Neural cell (in vitro differentiated cells): ENCODE measurements around the gene MRPL50. TPM values are rescaled to one million over a fixed set of nuclear protein-coding genes. Genes with fewer than 3 reads are reported as not detected.

Source experiments
- H2AFZ ChIP-seq: fragments of 200-600, 300-800 bp; sonication (generic), shearing (Covaris generic); 2 replicates; pipeline ENCODE4 v1.6.0; 2014; ENCODE audit warnings: low read depth, mild to moderate bottlenecking, antibody characterized with exemption, low read length, moderate library complexity
- H3F3A ChIP-seq: fragments of 200-600 bp; shearing (Covaris generic); 2 replicates; pipeline ENCODE4 v1.6.1; 2016; ENCODE audit warnings: mild to moderate bottlenecking, moderate library complexity, mixed read lengths, antibody characterized with exemption, low read length; ENCODE audit not compliant: insufficient read depth, poor library complexity, severe bottlenecking
- H3K27ac ChIP-seq: fragments of 200-600, 300-800 bp; sonication (generic), shearing (Covaris generic); 2 replicates; pipeline ENCODE4 v1.5.1; 2014; ENCODE audit warnings: mild to moderate bottlenecking, low read length, moderate library complexity
- H3K27me3 ChIP-seq: fragments of 300-800, 200-600 bp; sonication (generic), shearing (Covaris generic); 2 replicates; pipeline ENCODE4 v1.6.0; 2014; ENCODE audit warnings: mild to moderate bottlenecking, low read depth, low read length, moderate library complexity; ENCODE audit not compliant: insufficient read depth
- H3K36me3 ChIP-seq: fragments of 300-800, 200-600 bp; sonication (generic), shearing (Covaris generic); 2 replicates; pipeline ENCODE4 v1.5.1; 2014; ENCODE audit warnings: mild to moderate bottlenecking, antibody characterized with exemption, low read length, moderate library complexity; ENCODE audit not compliant: insufficient read depth
- H3K4me2 ChIP-seq: fragments of 300-800, 200-600 bp; sonication (generic), shearing (Covaris generic); 2 replicates; pipeline ENCODE4 v1.6.0; 2014; ENCODE audit warnings: mild to moderate bottlenecking, low read length
- H3K4me3 ChIP-seq: fragments of 300-800, 200-600 bp; sonication (generic), shearing (Covaris generic); 2 replicates; pipeline ENCODE4 v1.5.1; 2014; ENCODE audit warnings: mild to moderate bottlenecking, low read length, moderate library complexity
- H3K79me2 ChIP-seq: fragments of 200-600 bp; shearing (Covaris generic); replicated peaks from 2 replicates; pipeline ENCODE4 v1.6.0; 2014; ENCODE audit warnings: mild to moderate bottlenecking, low read length, moderate library complexity; ENCODE audit not compliant: insufficient read depth
- H3K9ac ChIP-seq: fragments of 300-800, 200-600 bp; sonication (generic), shearing (Covaris generic); 2 replicates; pipeline ENCODE4 v1.6.1; 2016; ENCODE audit warnings: mild to moderate bottlenecking, low read length, mixed read lengths
- H3K9me2 ChIP-seq: fragments of 200-600 bp; shearing (Covaris generic); 2 replicates; pipeline ENCODE4 v1.6.1; 2016; ENCODE audit warnings: mild to moderate bottlenecking, low read length, mixed read lengths; ENCODE audit not compliant: insufficient read depth
- H3K9me3 ChIP-seq: fragments of 200-600, 300-800 bp; sonication (generic), shearing (Covaris generic); 2 replicates; pipeline ENCODE4 v1.6.1; 2016; ENCODE audit warnings: mild to moderate bottlenecking, mixed run types, low read length, moderate library complexity, mixed read lengths
- H4K20me1 ChIP-seq: fragments of 200-600 bp; shearing (Covaris generic); 2 replicates; pipeline ENCODE4 v1.6.1; 2016; ENCODE audit warnings: mild to moderate bottlenecking, mixed run types; ENCODE audit not compliant: insufficient read depth
- CTCF ChIP-seq: fragments of 450-650 bp; IDR thresholded peaks from 2 replicates; pipeline ENCODE4 v1.5.1; 2014; ENCODE audit warnings: antibody characterized with exemption, mild to moderate bottlenecking, moderate library complexity; ENCODE audit not compliant: poor library complexity, severe bottlenecking
- EP300 ChIP-seq: fragments of 450-650 bp; conservative IDR thresholded peaks from 2 replicates; pipeline ENCODE4 v1.6.1; 2014; ENCODE audit warnings: antibody characterized with exemption, mild to moderate bottlenecking, moderate library complexity; ENCODE audit not compliant: poor library complexity, severe bottlenecking
- EZH2 ChIP-seq: fragments of 200-600, 300-800 bp; shearing (Covaris generic), sonication (generic); IDR thresholded peaks from 2 replicates; pipeline ENCODE4 v1.6.1; 2014; ENCODE audit warnings: antibody characterized with exemption, low read length, borderline replicate concordance, mild to moderate bottlenecking; ENCODE audit not compliant: insufficient read depth, poor library complexity, severe bottlenecking
- POLR2AphosphoS5 ChIP-seq: IDR thresholded peaks from 2 replicates; pipeline ENCODE4 v1.6.1; 2012
- REST ChIP-seq: IDR thresholded peaks from 2 replicates; pipeline ENCODE4 v1.6.1; 2012; ENCODE audit warnings: borderline replicate concordance
- TAF1 ChIP-seq: IDR thresholded peaks from 2 replicates; pipeline ENCODE4 v1.6.1; 2012; ENCODE audit warnings: low read depth
- polyA plus RNA-seq: library from polyadenylated mRNA; depleted of rRNA; stranded (reverse); fragments of >200 nt; gene quantifications from 2 replicates; pipeline ENCODE4 v1.2.3, GENCODE V29; 2014

MRPL50 gene
- polyA plus RNA-seq, 1 donor from 2014 or later: 35.2 TPM

GRCh38 chr9:101352892-101353463 is 45.4 kb downstream of the MRPL50 start:
- no peak overlapping the region for H2AFZ ChIP-seq
- no peaks in the 10 kb centered on the region for H3K9me2 ChIP-seq
- H3K9me3 ChIP-seq: no peaks in the 10 kb centered on the region
- no peaks in the 10 kb centered on the region for H3K27me3 ChIP-seq
- no peaks in the 10 kb centered on the region for H3F3A ChIP-seq
- no peaks in the 10 kb centered on the region for H3K36me3 ChIP-seq
- no peaks in the 10 kb centered on the region for H3K79me2 ChIP-seq
- no peak overlapping the region for H3K4me2 ChIP-seq
- no peaks in the 10 kb centered on the region for H4K20me1 ChIP-seq
- H3K9ac ChIP-seq: no peak overlapping the region
- TF ChIP-seq REST (no peak), TAF1 (no peak), EZH2 (no peak)
- no peak overlapping the region for H3K4me3 ChIP-seq
- no peak overlapping the region for H3K27ac ChIP-seq

GRCh38 chr9:101350285-101350684 is 48.1 kb downstream of the MRPL50 start:
- H3F3A ChIP-seq: no peaks in the 10 kb centered on the region
- H3K27ac ChIP-seq: no peak overlapping the region
- no peaks in the 10 kb centered on the region for H3K9me3 ChIP-seq
- H3K9ac ChIP-seq: no peak overlapping the region
- no peaks in the 10 kb centered on the region for H3K36me3 ChIP-seq
- no peaks in the 10 kb centered on the region for H3K79me2 ChIP-seq
- H2AFZ ChIP-seq: no peak overlapping the region
- H4K20me1 ChIP-seq: no peaks in the 10 kb centered on the region
- no peak overlapping the region for H3K4me3 ChIP-seq
- no peak for TF ChIP-seq TAF1
- no peaks in the 10 kb centered on the region for H3K27me3 ChIP-seq
- no peaks in the 10 kb centered on the region for H3K9me2 ChIP-seq
- no peak overlapping the region for H3K4me2 ChIP-seq

GRCh38 chr9:101342595-101342994 is 55.8 kb downstream of the MRPL50 start:
- Histone ChIP-seq H3K27ac (no peak overlapping the region), H3K27me3 (no peaks in the 10 kb centered on the region), H3K4me3 (no peak overlapping the region), H3K4me2 (no peak overlapping the region), H2AFZ (no peak overlapping the region), H3K9me3 (no peaks in the 10 kb centered on the region), H3K79me2 (no peaks in the 10 kb centered on the region), H3K9ac (no peak overlapping the region), H3K36me3 (no peaks in the 10 kb centered on the region), H3F3A (no peaks in the 10 kb centered on the region), H3K9me2 (no peaks in the 10 kb centered on the region), H4K20me1 (no peaks in the 10 kb centered on the region)
- TF ChIP-seq CTCF (no peak), TAF1 (no peak), POLR2AphosphoS5 (no peak), EP300 (no peak)
